ENCODE results near the gene NDUFS8. TPM values are rescaled to one million over a fixed set of nuclear protein-coding genes. Genes with fewer than 3 reads are reported as not detected.

NDUFS8 gene
- total RNA-seq, 2 donors from 2014 or later, result 150 to 168 TPM

DNA sequence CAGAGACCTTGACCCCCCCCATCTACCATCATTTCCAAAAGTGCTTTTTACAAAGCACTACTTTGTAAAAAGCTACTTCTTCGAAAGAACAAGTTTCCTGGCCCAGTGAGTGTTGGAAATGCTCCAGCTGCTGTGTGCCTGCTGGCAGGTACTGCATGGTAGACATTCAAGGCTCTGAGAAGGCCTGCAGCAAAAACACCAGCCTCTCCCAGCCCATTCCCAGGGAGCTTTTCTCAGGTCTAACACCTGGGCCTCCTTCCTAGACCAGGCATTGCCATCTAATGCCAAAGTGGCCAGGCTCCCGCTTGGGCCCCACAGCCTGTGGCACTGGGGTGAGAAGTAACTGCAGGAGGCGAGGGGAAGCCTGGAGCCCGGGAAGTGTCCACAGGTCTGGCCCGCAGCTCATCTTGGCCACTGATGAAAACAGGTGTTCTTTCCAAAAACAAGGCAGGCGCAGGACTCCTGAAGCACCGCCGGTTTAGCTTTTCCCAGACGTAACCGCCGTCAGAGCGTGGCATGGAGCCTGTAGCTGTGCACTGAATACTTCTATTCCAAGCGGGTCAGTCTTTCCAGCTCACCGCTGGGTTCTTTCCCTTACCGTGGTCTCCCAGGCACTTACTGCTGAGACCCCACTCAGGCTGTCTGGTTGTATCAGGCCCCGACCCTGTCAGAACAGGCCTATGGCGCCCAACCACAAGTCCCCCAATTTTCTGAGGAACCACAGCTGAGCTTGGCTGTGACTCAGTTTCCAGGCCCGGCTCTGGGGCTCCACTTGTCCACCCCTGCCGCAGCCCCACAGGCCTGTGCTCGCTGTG is 7.1 kb downstream of the NDUFS8 start:
- H3K4me3 Mint-ChIP-seq, result no peak overlapping the region

DNA sequence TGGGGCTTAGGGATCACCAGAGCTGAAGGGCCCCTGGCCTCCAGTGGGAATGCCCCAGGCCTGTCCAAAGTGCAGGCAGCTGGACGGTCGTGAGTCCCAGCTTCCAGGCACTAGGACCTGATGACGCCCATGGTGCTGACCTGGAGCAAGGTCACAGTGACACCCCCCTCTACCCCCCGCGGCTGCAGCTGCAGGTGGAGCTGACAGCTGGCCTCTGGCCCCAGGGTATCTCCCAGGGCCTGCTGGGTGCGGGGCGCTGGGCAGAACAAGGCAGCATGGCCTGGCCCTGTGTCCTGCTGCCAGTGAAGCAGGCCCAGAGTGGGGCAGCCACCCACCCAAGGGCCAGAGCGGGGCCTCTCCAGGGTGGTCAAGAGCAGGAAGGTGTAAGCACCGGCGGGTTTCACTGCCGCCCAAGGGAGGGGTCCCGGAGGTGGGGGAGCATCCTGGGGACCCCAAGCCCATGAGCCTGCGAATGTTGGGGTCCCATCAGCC is 7.8 kb downstream of the NDUFS8 start:
- Mint-ChIP-seq H3K4me1 (peaks cover 3% of the 10 kb centered on the region), H3K9me3 (no peaks in the 10 kb centered on the region), H3K36me3 (ENCODE audit: low read depth) (peaks cover 13% of the 10 kb centered on the region), H3K27ac (peak overlapping the region; percentile 74), H3K4me3 (peak overlapping the region; percentile 52), H3K27me3 (ENCODE audit: insufficient read depth) (no peaks in the 10 kb centered on the region)
- H3K27me3 ChIP-seq (ENCODE audit: control insufficient read depth, insufficient read depth, low read length, poor library complexity, severe bottlenecking), result no peaks in the 10 kb centered on the region
- no peaks in the 10 kb centered on the region for H3K9me3 ChIP-seq (ENCODE audit: control insufficient read depth, low read length)
- H3K9ac ChIP-seq (ENCODE audit: extremely low read depth, low read length, poor library complexity, severe bottlenecking), result no peak overlapping the region
- TF ChIP-seq, protein P1, sequence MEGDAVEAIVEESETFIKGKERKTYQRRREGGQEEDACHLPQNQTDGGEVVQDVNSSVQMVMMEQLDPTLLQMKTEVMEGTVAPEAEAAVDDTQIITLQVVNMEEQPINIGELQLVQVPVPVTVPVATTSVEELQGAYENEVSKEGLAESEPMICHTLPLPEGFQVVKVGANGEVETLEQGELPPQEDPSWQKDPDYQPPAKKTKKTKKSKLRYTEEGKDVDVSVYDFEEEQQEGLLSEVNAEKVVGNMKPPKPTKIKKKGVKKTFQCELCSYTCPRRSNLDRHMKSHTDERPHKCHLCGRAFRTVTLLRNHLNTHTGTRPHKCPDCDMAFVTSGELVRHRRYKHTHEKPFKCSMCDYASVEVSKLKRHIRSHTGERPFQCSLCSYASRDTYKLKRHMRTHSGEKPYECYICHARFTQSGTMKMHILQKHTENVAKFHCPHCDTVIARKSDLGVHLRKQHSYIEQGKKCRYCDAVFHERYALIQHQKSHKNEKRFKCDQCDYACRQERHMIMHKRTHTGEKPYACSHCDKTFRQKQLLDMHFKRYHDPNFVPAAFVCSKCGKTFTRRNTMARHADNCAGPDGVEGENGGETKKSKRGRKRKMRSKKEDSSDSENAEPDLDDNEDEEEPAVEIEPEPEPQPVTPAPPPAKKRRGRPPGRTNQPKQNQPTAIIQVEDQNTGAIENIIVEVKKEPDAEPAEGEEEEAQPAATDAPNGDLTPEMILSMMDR (conservative IDR thresholded peaks at IDR 0.05), result no peak
- peak overlapping the region; percentile 16 for H3K27ac ChIP-seq (ENCODE audit: low read depth, low read length)
- peaks cover 9% of the 10 kb centered on the region for H3K4me1 ChIP-seq (ENCODE audit: control insufficient read depth, insufficient read depth, low read length)
- 60 to 84% methylated on average over 4 to 13 of the region's 13 CpGs for WGBS, 2 experiments (ENCODE audit: insufficient coverage in 1 of 2, insufficient read length in 1 of 2)
- H3K4me3 ChIP-seq (ENCODE audit: low read length), result peak overlapping the region; percentile 71
- peak; percentile 66 for DNase-seq
- peaks cover 12% of the 10 kb centered on the region for H3K36me3 ChIP-seq (ENCODE audit: control insufficient read depth, insufficient read depth, low read length)

More for the DNA sequence above, 7.1 kb downstream of the NDUFS8 start:
- 93 to 94% methylated on average over 19 to 20 of the region's 20 CpGs for WGBS, 2 experiments (ENCODE audit: insufficient coverage in 1 of 2, insufficient read length in 1 of 2)
- H3K4me3 ChIP-seq (ENCODE audit: low read length), result no peak overlapping the region
- H3K27ac ChIP-seq (ENCODE audit: low read depth, low read length), result peak overlapping the region; percentile 24
- peaks cover 3% of the 10 kb centered on the region for H3K4me1 Mint-ChIP-seq
- peaks cover 9% of the 10 kb centered on the region for H3K4me1 ChIP-seq (ENCODE audit: control insufficient read depth, insufficient read depth, low read length)
- H3K36me3 ChIP-seq (ENCODE audit: control insufficient read depth, insufficient read depth, low read length), result peaks cover 18% of the 10 kb centered on the region
- no peaks in the 10 kb centered on the region for H3K9me3 Mint-ChIP-seq
- no peaks in the 10 kb centered on the region for H3K9me3 ChIP-seq (ENCODE audit: control insufficient read depth, low read length)
- no peaks in the 10 kb centered on the region for H3K27me3 Mint-ChIP-seq (ENCODE audit: insufficient read depth)
- no peak overlapping the region for H3K9ac ChIP-seq (ENCODE audit: extremely low read depth, low read length, poor library complexity, severe bottlenecking)
- no peak for DNase-seq
- TF ChIP-seq, protein P1 (conservative IDR thresholded peaks at IDR 0.05), result no peak
- H3K27me3 ChIP-seq (ENCODE audit: control insufficient read depth, insufficient read depth, low read length, poor library complexity, severe bottlenecking), result no peaks in the 10 kb centered on the region
- no peak overlapping the region for H3K27ac Mint-ChIP-seq
- H3K36me3 Mint-ChIP-seq (ENCODE audit: low read depth), result peaks cover 13% of the 10 kb centered on the region

DNA sequence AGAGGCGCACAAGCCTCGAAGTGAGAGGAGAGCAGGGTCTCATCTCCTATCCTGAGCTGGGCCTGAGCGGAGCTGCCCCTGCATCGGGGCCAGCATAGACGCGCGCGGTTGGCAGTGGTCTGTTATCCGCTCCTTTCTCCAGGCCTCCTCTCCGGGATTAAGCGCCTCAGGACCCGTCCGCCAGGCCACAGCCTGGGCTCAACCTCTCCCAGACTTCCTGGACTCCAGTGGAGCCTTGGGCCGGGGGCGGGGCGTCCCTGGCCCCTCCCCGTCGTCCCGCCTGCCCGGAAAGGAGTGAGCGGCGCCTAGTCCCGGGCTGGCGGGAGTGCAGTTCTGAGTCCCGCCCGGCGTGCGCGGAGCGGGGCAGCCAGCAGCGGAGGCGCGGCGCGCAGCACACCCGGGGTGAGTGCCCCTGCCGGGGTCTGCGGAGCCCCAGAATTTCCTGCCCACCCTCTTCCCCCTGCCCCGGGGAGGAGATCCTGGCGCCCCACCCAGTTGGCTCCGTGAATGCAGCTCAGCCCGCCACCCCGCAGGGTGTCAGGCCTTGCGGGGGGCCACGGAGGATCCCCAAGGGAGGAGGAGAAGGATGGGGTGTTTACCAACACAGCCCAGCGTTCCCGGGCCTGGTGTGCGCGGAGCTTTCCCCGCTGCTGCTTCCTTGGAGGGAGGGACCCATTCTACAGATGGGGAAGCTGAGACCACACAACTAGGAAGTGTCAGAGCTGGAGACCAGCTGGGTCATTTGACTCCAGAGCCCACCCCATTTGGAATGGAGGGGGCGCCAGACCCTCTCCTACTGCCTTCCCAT is 8.4 kb downstream of the NDUFS8 start, which contains the start of gene TCIRG1:
TSS of gene TCIRG1 (plus strand) at position 308 of the 808 bp plus-strand sequence. CDS start 2,247 bp downstream, outside the sequence.
- Histone ChIP-seq H3K9ac (ENCODE audit: extremely low read depth, low read length, poor library complexity, severe bottlenecking) (peak within 1 kb of the TSS; percentile 1), H3K36me3 (ENCODE audit: control insufficient read depth, insufficient read depth, low read length) (peaks cover 6% of the 10 kb centered on the region), H3K27me3 (ENCODE audit: control insufficient read depth, insufficient read depth, low read length, poor library complexity, severe bottlenecking) (no peaks in the 10 kb centered on the region), H3K9me3 (ENCODE audit: control insufficient read depth, low read length) (no peaks in the 10 kb centered on the region), H3K4me3 (ENCODE audit: low read length) (peak within 1 kb of the TSS; percentile 71), H3K4me1 (ENCODE audit: control insufficient read depth, insufficient read depth, low read length) (peaks cover 9% of the 10 kb centered on the region), H3K27ac (ENCODE audit: low read depth, low read length) (peak within 1 kb of the TSS; percentile 24)
- H3K27me3 Mint-ChIP-seq (ENCODE audit: insufficient read depth), result no peaks in the 10 kb centered on the region
- peaks cover 3% of the 10 kb centered on the region for H3K4me1 Mint-ChIP-seq
- peak within 1 kb of the TSS; percentile 74 for H3K27ac Mint-ChIP-seq
- no peaks in the 10 kb centered on the region for H3K9me3 Mint-ChIP-seq
- TF ChIP-seq, protein P1 (conservative IDR thresholded peaks at IDR 0.05), result no peak
- H3K4me3 Mint-ChIP-seq, result peak within 1 kb of the TSS; percentile 52
- H3K36me3 Mint-ChIP-seq (ENCODE audit: low read depth), result peaks cover 8% of the 10 kb centered on the region
- DNase-seq, result peak; percentile 92
- WGBS, 2 experiments (ENCODE audit: insufficient coverage in 1 of 2, insufficient read length in 1 of 2), result 25 to 55% methylated on average over 12 to 51 of the region's 51 CpGs
